ENCODE results near the gene SLC9A2.

- TF ChIP-seq POLR2AphosphoS5 (IDR thresholded peaks at IDR 0.05; ENCODE audit: low read depth, low read length) = no peak
- TF ChIP-seq POLR2A (IDR thresholded peaks at IDR 0.05; ENCODE audit: low read depth, low read length) = no peak
- no peak for TF ChIP-seq TAF1 (IDR thresholded peaks at IDR 0.05; ENCODE audit: low read depth, low read length)
- no peak for TF ChIP-seq POU2F2 (IDR thresholded peaks at IDR 0.05; ENCODE audit: low read depth, low read length)
- no peak for TF ChIP-seq SPI1 (IDR thresholded peaks at IDR 0.05; ENCODE audit: low read depth, low read length)
- TF ChIP-seq PAX5 (IDR thresholded peaks at IDR 0.05; ENCODE audit: insufficient read depth, low read length, severe bottlenecking) = no peak
Observed at GRCh38 chr2:102724553-102724952, 105.2 kb downstream of the SLC9A2 start.

Data from GM12891 (cell line).